Tracheal epithelial cell (primary cell): ENCODE results near the gene PHKG2. TPM values are rescaled to one million over a fixed set of nuclear protein-coding genes. Genes with fewer than 3 reads are reported as not detected.

Experiments
- total RNA-seq: library from RNA; depleted of rRNA; stranded (reverse); fragments of >200 nt; gene quantifications from 2 replicates; pipeline ENCODE4 v1.2.1, GENCODE V29; 2014

PHKG2 gene
- total RNA-seq, result 9.6 and 16.1 TPM in 2 replicates

GRCh38 chr16:30747799-30748633 lies at the start of gene PHKG2:
TSS of gene PHKG2 (plus strand) at chr16:30748425. CDS start at chr16:30748821, 396 bp downstream.

DNA sequence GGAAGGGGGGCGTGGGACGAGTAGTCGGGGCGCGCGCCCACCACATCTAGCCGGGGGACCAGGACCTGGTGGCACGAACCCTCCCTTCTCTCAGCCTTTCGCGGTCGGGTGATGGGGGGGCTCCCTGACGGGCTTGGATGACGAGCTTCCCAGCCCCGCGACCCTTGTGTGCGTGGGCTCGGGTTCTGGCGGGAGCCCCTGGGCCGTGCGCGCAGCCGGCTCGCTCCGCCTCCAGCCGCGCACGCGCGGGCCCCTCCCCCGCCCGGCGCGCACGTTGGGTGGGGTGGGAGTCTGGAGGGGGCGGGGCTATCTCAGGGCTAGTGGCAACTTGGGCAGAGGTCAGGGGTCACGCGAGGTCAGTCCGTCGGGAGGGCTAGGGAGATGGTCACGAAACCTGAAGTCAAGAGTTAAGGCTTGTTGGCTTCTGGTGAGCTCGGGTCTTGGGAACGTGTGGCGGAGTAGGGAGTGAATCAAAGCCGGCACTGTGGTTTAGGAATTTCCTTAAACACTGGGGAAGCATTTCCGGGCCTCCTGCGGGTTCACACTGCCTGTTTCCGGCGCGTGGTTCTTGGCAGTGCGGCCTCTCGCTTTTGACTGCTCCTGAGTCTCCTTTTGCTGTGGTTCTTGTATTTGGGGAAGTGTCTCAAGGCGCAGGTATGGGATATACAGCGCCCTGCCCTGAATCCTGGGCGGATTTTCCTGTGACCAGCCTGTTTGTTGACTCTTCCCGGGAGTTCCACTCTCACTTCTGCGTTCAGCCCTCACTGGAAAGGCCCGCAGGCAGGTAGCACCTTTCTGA lies 49.2 kb upstream of the PHKG2 start, which contains the start of gene SRCAP:
Gene SRCAP (plus strand): TSS at position 356 of the 799 bp plus-strand sequence. CDS start 1,654 bp downstream, outside the sequence.

DNA sequence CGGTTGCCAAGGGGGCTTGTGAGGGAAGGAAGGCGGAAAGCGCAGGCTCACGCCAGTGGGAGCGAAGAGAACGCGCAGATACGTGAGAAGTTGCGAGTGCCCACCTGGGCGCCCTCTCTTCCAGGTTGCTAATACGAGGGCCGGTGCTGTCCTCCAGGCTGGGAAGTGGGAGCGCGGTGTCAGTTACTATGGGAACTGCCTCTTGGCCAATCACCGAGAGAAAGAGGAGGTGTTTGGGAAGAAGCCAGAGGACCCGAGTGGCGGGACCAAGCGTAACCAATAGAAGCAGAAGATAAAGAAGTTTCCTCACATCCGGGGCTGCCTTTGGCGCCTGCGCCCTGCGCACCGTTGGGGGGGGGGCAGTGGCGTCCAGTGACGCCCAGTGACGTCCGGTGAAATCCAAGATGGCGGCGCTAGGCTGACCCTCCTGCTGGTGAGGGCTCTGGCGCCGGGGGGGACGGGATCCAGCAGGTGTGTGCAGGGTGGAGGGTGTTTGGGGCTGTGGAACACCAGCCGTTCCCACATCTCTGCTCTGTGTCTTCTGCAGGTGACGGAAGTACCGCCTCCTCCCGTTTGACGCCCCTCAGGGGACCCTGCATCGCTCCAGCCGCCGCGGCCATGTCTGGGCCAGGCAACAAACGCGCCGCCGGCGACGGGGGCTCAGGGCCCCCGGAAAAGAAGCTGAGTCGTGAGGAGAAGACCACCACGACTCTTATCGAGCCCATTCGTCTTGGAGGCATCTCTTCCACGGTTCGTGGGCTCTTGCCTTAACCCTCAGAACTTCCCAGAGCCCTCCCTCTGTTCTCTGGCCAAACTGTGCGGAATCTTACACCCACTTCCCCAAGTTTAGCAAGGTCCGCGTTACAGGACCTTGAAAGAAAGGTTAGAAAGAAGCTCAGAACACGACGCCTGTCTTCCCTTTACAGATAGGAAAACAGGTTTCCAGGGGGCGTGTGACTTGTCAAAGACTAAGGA lies 14.0 kb downstream of the PHKG2 start, which contains the start of the genes CFAP119 and RNF40:
Gene CFAP119 (minus strand): TSS at position 135 of the 975 bp plus-strand sequence. CDS start 314 bp downstream, outside the sequence.
Gene RNF40 (plus strand): TSS at position 395 of the 975 bp plus-strand sequence. CDS start 224 bp downstream, at position 619.

GRCh38 chr16:30786936-30787612 lies 38.8 kb downstream of the PHKG2 start, which contains the start of gene ZNF629:
TSS of gene ZNF629 (minus strand) at chr16:30787205. CDS start at chr16:30784482, 2,723 bp downstream.

Other genes with a start within 250 kb of the PHKG2 start
- 27.2 and 34.5 TPM in 2 replicates for gene ZNF768, start 221.9 kb upstream of the PHKG2 start, total RNA-seq
- 6.6 and 7.5 TPM in 2 replicates for gene ZNF747, start 213.6 kb upstream of the PHKG2 start, total RNA-seq
- 3.4 and 3.6 TPM in 2 replicates for gene ZNF764, start 190.1 kb upstream of the PHKG2 start, total RNA-seq
- 8.2 and 10.7 TPM in 2 replicates for gene ZNF688, start 176.7 kb upstream of the PHKG2 start, total RNA-seq
- gene ZNF785, start 162.7 kb upstream of the PHKG2 start, total RNA-seq, result 6.2 and 8.0 TPM in 2 replicates
- gene ZNF689, start 138.0 kb upstream of the PHKG2 start, total RNA-seq, result 1.7 and 3.8 TPM in 2 replicates
- gene PRR14, start 97.5 kb upstream of the PHKG2 start, total RNA-seq, result 8.7 and 10.1 TPM in 2 replicates
- 11.1 and 14.9 TPM in 2 replicates for gene FBRS, start 90.0 kb upstream of the PHKG2 start, total RNA-seq
- gene SRCAP, start 49.3 kb upstream of the PHKG2 start, total RNA-seq, result 15.7 and 16.8 TPM in 2 replicates
- gene CFAP119, start 13.6 kb downstream of the PHKG2 start, total RNA-seq, result 1.4 TPM in 1 of 2 replicates, not detected in the other
- 50.3 and 56.6 TPM in 2 replicates for gene RNF40, start 13.9 kb downstream of the PHKG2 start, total RNA-seq
- 5.5 and 6.6 TPM in 2 replicates for gene ZNF629, start 38.8 kb downstream of the PHKG2 start, total RNA-seq
- 28.8 and 34.7 TPM in 2 replicates for gene BCL7C, start 145.7 kb downstream of the PHKG2 start, total RNA-seq
- gene CTF1, start 148.2 kb downstream of the PHKG2 start, total RNA-seq, result 0.64 and 0.96 TPM in 2 replicates
- 16.2 and 30.6 TPM in 2 replicates for gene FBXL19, start 175.1 kb downstream of the PHKG2 start, total RNA-seq
- gene ORAI3, start 200.6 kb downstream of the PHKG2 start, total RNA-seq, result 24.3 and 48.8 TPM in 2 replicates
- gene SETD1A, start 209.3 kb downstream of the PHKG2 start, total RNA-seq, result 0.96 and 1.5 TPM in 2 replicates
- gene HSD3B7, start 236.8 kb downstream of the PHKG2 start, total RNA-seq, result 14.1 and 25.5 TPM in 2 replicates